Astrocyte of the hippocampus (primary cell): ENCODE measurements around the gene PLXDC2.

Source experiments
- DNase-seq: peaks from one replicate; pipeline ENCODE4 v3.0.0; 2011; ENCODE audit warnings: low read depth, low spot score

PLXDC2 gene

GRCh38 chr10:19937989-19938388 is 121.8 kb downstream of the PLXDC2 start:
- no peak for DNase-seq

GRCh38 chr10:19941206-19941880 is 125.1 kb downstream of the PLXDC2 start:
- no peak for DNase-seq

- peak; percentile 45 for DNase-seq
Observed at GRCh38 chr10:19944911-19945663, 128.9 kb downstream of the PLXDC2 start.

GRCh38 chr10:19946245-19946644 is 130.0 kb downstream of the PLXDC2 start:
- no peak for DNase-seq

GRCh38 chr10:19946791-19947190 is 130.6 kb downstream of the PLXDC2 start:
- DNase-seq, result no peak

- DNase-seq, result no peak
Observed at GRCh38 chr10:19947215-19947614, 131.0 kb downstream of the PLXDC2 start.

GRCh38 chr10:19947656-19948055 is 131.4 kb downstream of the PLXDC2 start:
- DNase-seq, result no peak

GRCh38 chr10:19952224-19953010 is 136.2 kb downstream of the PLXDC2 start:
- no peak for DNase-seq

GRCh38 chr10:19954601-19955000 is 138.4 kb downstream of the PLXDC2 start:
- no peak for DNase-seq

- no peak for DNase-seq
Observed at GRCh38 chr10:19956516-19957032, 140.3 kb downstream of the PLXDC2 start.

GRCh38 chr10:19958787-19959186 is 142.6 kb downstream of the PLXDC2 start:
- DNase-seq, result no peak

- no peak for DNase-seq
Observed at GRCh38 chr10:19961076-19962053, 145.1 kb downstream of the PLXDC2 start.

GRCh38 chr10:19964625-19965024 is 148.4 kb downstream of the PLXDC2 start:
- no peak for DNase-seq

- DNase-seq, result no peak
Observed at GRCh38 chr10:19966751-19967150, 150.5 kb downstream of the PLXDC2 start.

- no peak for DNase-seq
Observed at GRCh38 chr10:19967981-19968380, 151.7 kb downstream of the PLXDC2 start.

GRCh38 chr10:19968745-19969144 is 152.5 kb downstream of the PLXDC2 start:
- DNase-seq, result no peak

GRCh38 chr10:19970256-19970655 is 154.0 kb downstream of the PLXDC2 start:
- no peak for DNase-seq

GRCh38 chr10:19970717-19971116 is 154.5 kb downstream of the PLXDC2 start:
- DNase-seq, result no peak

- DNase-seq, result no peak
Observed at GRCh38 chr10:19971343-19972052, 155.3 kb downstream of the PLXDC2 start.

- no peak for DNase-seq
Observed at GRCh38 chr10:19974138-19974537, 157.9 kb downstream of the PLXDC2 start.
